ENCODE results near the gene RBPMS2.

Gene RBPMS2

GRCh38 chr15:64702816-64703631 lies 72.4 kb downstream of the RBPMS2 start:
- in situ Hi-C loops (cut with HindIII; ENCODE audit: low pct_ligation_motif_present, low pct_unique_long_range_greater_than_20kb, low sequenced_read_pairs): no loop called here
- peak; percentile 82 for DNase-seq

GRCh38 chr15:64701482-64702184 lies 73.8 kb downstream of the RBPMS2 start:
- in situ Hi-C loops (cut with HindIII; ENCODE audit: low pct_ligation_motif_present, low pct_unique_long_range_greater_than_20kb, low sequenced_read_pairs): no loop called here
- DNase-seq: no peak

- in situ Hi-C loops (cut with HindIII; ENCODE audit: low pct_ligation_motif_present, low pct_unique_long_range_greater_than_20kb, low sequenced_read_pairs): no loop called here
- no peak for DNase-seq
Observed at GRCh38 chr15:64701051-64701450, 74.3 kb downstream of the RBPMS2 start.

GRCh38 chr15:64699751-64700388 lies 75.5 kb downstream of the RBPMS2 start:
- no peak for DNase-seq
- in situ Hi-C loops (cut with HindIII; ENCODE audit: low pct_ligation_motif_present, low pct_unique_long_range_greater_than_20kb, low sequenced_read_pairs): no loop called here

GRCh38 chr15:64698823-64699222 lies 76.6 kb downstream of the RBPMS2 start:
- no peak for DNase-seq
- in situ Hi-C loops (cut with HindIII; ENCODE audit: low pct_ligation_motif_present, low pct_unique_long_range_greater_than_20kb, low sequenced_read_pairs): no loop called here

- no peak for DNase-seq
- in situ Hi-C loops (cut with HindIII; ENCODE audit: low pct_ligation_motif_present, low pct_unique_long_range_greater_than_20kb, low sequenced_read_pairs): no loop called here
Observed at GRCh38 chr15:64697911-64698369, 77.4 kb downstream of the RBPMS2 start.

GRCh38 chr15:64696481-64696880 lies 78.9 kb downstream of the RBPMS2 start:
- in situ Hi-C loops (cut with HindIII; ENCODE audit: low pct_ligation_motif_present, low pct_unique_long_range_greater_than_20kb, low sequenced_read_pairs): no loop called here

GRCh38 chr15:64695561-64695992 lies 79.8 kb downstream of the RBPMS2 start:
- in situ Hi-C loops (cut with HindIII; ENCODE audit: low pct_ligation_motif_present, low pct_unique_long_range_greater_than_20kb, low sequenced_read_pairs): no loop called here
- DNase-seq: no peak

More at GRCh38 chr15:64696481-64696880, 78.9 kb downstream of the RBPMS2 start:
- no peak for DNase-seq

GRCh38 chr15:64694816-64695215 lies 80.6 kb downstream of the RBPMS2 start:
- DNase-seq: no peak
- in situ Hi-C loops (cut with HindIII; ENCODE audit: low pct_ligation_motif_present, low pct_unique_long_range_greater_than_20kb, low sequenced_read_pairs): no loop called here

GRCh38 chr15:64693134-64693533 lies 82.3 kb downstream of the RBPMS2 start:
- in situ Hi-C loops (cut with HindIII; ENCODE audit: low pct_ligation_motif_present, low pct_unique_long_range_greater_than_20kb, low sequenced_read_pairs): no loop called here
- DNase-seq: no peak

GRCh38 chr15:64691896-64692565 lies 83.4 kb downstream of the RBPMS2 start:
- DNase-seq: no peak

GRCh38 chr15:64690578-64691296 lies 84.7 kb downstream of the RBPMS2 start:
- DNase-seq: no peak
- in situ Hi-C loops (cut with HindIII; ENCODE audit: low pct_ligation_motif_present, low pct_unique_long_range_greater_than_20kb, low sequenced_read_pairs): no loop called here

More at GRCh38 chr15:64691896-64692565, 83.4 kb downstream of the RBPMS2 start:
- in situ Hi-C loops (cut with HindIII; ENCODE audit: low pct_ligation_motif_present, low pct_unique_long_range_greater_than_20kb, low sequenced_read_pairs): no loop called here

GRCh38 chr15:64690008-64690407 lies 85.4 kb downstream of the RBPMS2 start:
- in situ Hi-C loops (cut with HindIII; ENCODE audit: low pct_ligation_motif_present, low pct_unique_long_range_greater_than_20kb, low sequenced_read_pairs): no loop called here
- DNase-seq: no peak

Data from ACHN (cell line).